SKM-1 (cell line): ENCODE data around the gene LRCH3.

ENCODE experiments used
- DNase-seq: peaks from one replicate; lab custom pipeline; 2025; ENCODE audit not compliant: unreplicated experiment; lab: John Stamatoyannopoulos, UW

LRCH3 gene

GRCh38 chr3:197791113-197791891 is at the start of gene LRCH3:
Gene LRCH3, plus strand, starts transcription at chr3:197791254. Its CDS starts 25 bp downstream, at chr3:197791279.
- no peak for DNase-seq

GRCh38 chr3:197742787-197743186 is 48.3 kb upstream of the LRCH3 start:
- DNase-seq, result no peak

GRCh38 chr3:197746209-197746608 is 44.8 kb upstream of the LRCH3 start:
- DNase-seq, result no peak

GRCh38 chr3:197746801-197747237 is 44.2 kb upstream of the LRCH3 start:
- peak; percentile 81 for DNase-seq

GRCh38 chr3:197748597-197749314 is 42.3 kb upstream of the LRCH3 start:
- DNase-seq, result no peak

- no peak for DNase-seq
Measured at GRCh38 chr3:197749315-197749600, 41.8 kb upstream of the LRCH3 start.

GRCh38 chr3:197749601-197750395 is 41.3 kb upstream of the LRCH3 start, which contains the start of gene FYTTD1:
Gene FYTTD1, plus strand, starts transcription at chr3:197749883. Its CDS starts 89 bp downstream, at chr3:197749972.
- peak; percentile 62 for DNase-seq

- DNase-seq, result no peak
Measured at GRCh38 chr3:197750396-197750831, 40.6 kb upstream of the LRCH3 start.

GRCh38 chr3:197750858-197751737 is 40.0 kb upstream of the LRCH3 start:
- no peak for DNase-seq

- no peak for DNase-seq
Measured at GRCh38 chr3:197752107-197752506, 38.9 kb upstream of the LRCH3 start.

- DNase-seq, result no peak
Measured at GRCh38 chr3:197753263-197753662, 37.8 kb upstream of the LRCH3 start.

GRCh38 chr3:197756704-197757103 is 34.4 kb upstream of the LRCH3 start:
- no peak for DNase-seq

- no peak for DNase-seq
Measured at GRCh38 chr3:197758512-197758911, 32.5 kb upstream of the LRCH3 start.

- DNase-seq, result no peak
Measured at GRCh38 chr3:197761784-197762183, 29.3 kb upstream of the LRCH3 start.

GRCh38 chr3:197775317-197775716 is 15.7 kb upstream of the LRCH3 start:
- DNase-seq, result no peak

- no peak for DNase-seq
Measured at GRCh38 chr3:197782230-197782629, 8.8 kb upstream of the LRCH3 start.

- no peak for DNase-seq
Measured at GRCh38 chr3:197784019-197784585, 7.0 kb upstream of the LRCH3 start.

- no peak for DNase-seq
Measured at GRCh38 chr3:197787412-197787811, 3.6 kb upstream of the LRCH3 start.

- no peak for DNase-seq
Measured at GRCh38 chr3:197789309-197789708, 1.7 kb upstream of the LRCH3 start.

- DNase-seq, result no peak
Measured at GRCh38 chr3:197790033-197790432, 1.0 kb upstream of the LRCH3 start.
